ENCODE measurements around the gene P2RY10.

Gene P2RY10

GRCh38 chrX:78945186-78945912, at the start of gene P2RY10:
Gene P2RY10 (plus strand): TSS chrX:78945391. CDS start chrX:78960521, 15,130 bp downstream.
- no peak for DNase-seq (ENCODE audit: low read depth, low spot score)
- Histone ChIP-seq H3K27me3 (ENCODE audit: control insufficient read depth, insufficient read depth, low read length) (no peaks in the 10 kb centered on the region), H3K4me1 (ENCODE audit: control insufficient read depth, insufficient read depth, low read length) (no peaks in the 10 kb centered on the region), H3K27ac (ENCODE audit: low read length) (no peak within 1 kb of the TSS), H3K9me3 (ENCODE audit: control insufficient read depth, insufficient read depth, low read length) (no peaks in the 10 kb centered on the region), H3K4me3 (ENCODE audit: low read length) (no peak within 1 kb of the TSS), H3K36me3 (ENCODE audit: control insufficient read depth, insufficient read depth, low read length) (no peaks in the 10 kb centered on the region)
- no CpG with 5 or more reads among the region's 5 CpGs for WGBS (ENCODE audit: insufficient coverage, insufficient read length)

GRCh38 chrX:78922754-78923153, 22.4 kb upstream of the P2RY10 start:
- Histone ChIP-seq H3K27ac (ENCODE audit: low read length) (no peak overlapping the region), H3K36me3 (ENCODE audit: control insufficient read depth, insufficient read depth, low read length) (no peaks in the 10 kb centered on the region), H3K27me3 (ENCODE audit: control insufficient read depth, insufficient read depth, low read length) (no peaks in the 10 kb centered on the region), H3K4me1 (ENCODE audit: control insufficient read depth, insufficient read depth, low read length) (no peaks in the 10 kb centered on the region), H3K4me3 (ENCODE audit: low read length) (no peak overlapping the region), H3K9me3 (ENCODE audit: control insufficient read depth, insufficient read depth, low read length) (no peaks in the 10 kb centered on the region)
- WGBS (ENCODE audit: insufficient coverage, insufficient read length) = no CpG with 5 or more reads among the region's 1 CpG
- DNase-seq (ENCODE audit: low read depth, low spot score) = no peak

GRCh38 chrX:78923198-78924015, 21.8 kb upstream of the P2RY10 start:
- H3K4me3 ChIP-seq (ENCODE audit: low read length) = no peak overlapping the region
- H3K27ac ChIP-seq (ENCODE audit: low read length) = no peak overlapping the region
- no peaks in the 10 kb centered on the region for H3K36me3 ChIP-seq (ENCODE audit: control insufficient read depth, insufficient read depth, low read length)
- no peak for DNase-seq (ENCODE audit: low read depth, low spot score)
- WGBS (ENCODE audit: insufficient coverage, insufficient read length) = no CpG with 5 or more reads among the region's 3 CpGs
- no peaks in the 10 kb centered on the region for H3K27me3 ChIP-seq (ENCODE audit: control insufficient read depth, insufficient read depth, low read length)
- no peaks in the 10 kb centered on the region for H3K4me1 ChIP-seq (ENCODE audit: control insufficient read depth, insufficient read depth, low read length)
- H3K9me3 ChIP-seq (ENCODE audit: control insufficient read depth, insufficient read depth, low read length) = no peaks in the 10 kb centered on the region

GRCh38 chrX:78931814-78932213, 13.4 kb upstream of the P2RY10 start:
- Histone ChIP-seq H3K27ac (ENCODE audit: low read length) (no peak overlapping the region), H3K36me3 (ENCODE audit: control insufficient read depth, insufficient read depth, low read length) (no peaks in the 10 kb centered on the region), H3K4me3 (ENCODE audit: low read length) (no peak overlapping the region), H3K9me3 (ENCODE audit: control insufficient read depth, insufficient read depth, low read length) (no peaks in the 10 kb centered on the region), H3K27me3 (ENCODE audit: control insufficient read depth, insufficient read depth, low read length) (no peaks in the 10 kb centered on the region), H3K4me1 (ENCODE audit: control insufficient read depth, insufficient read depth, low read length) (no peaks in the 10 kb centered on the region)
- no CpG with 5 or more reads among the region's 1 CpG for WGBS (ENCODE audit: insufficient coverage, insufficient read length)
- DNase-seq (ENCODE audit: low read depth, low spot score) = no peak

GRCh38 chrX:78934866-78935265, 10.3 kb upstream of the P2RY10 start:
- no peak for DNase-seq (ENCODE audit: low read depth, low spot score)
- no peak overlapping the region for H3K27ac ChIP-seq (ENCODE audit: low read length)
- H3K4me1 ChIP-seq (ENCODE audit: control insufficient read depth, insufficient read depth, low read length) = no peaks in the 10 kb centered on the region
- no peaks in the 10 kb centered on the region for H3K27me3 ChIP-seq (ENCODE audit: control insufficient read depth, insufficient read depth, low read length)
- no CpG with 5 or more reads among the region's 7 CpGs for whole genome bisulfite sequencing (ENCODE audit: insufficient coverage, insufficient read length)
- no peaks in the 10 kb centered on the region for H3K9me3 ChIP-seq (ENCODE audit: control insufficient read depth, insufficient read depth, low read length)
- no peak overlapping the region for H3K4me3 ChIP-seq (ENCODE audit: low read length)
- no peaks in the 10 kb centered on the region for H3K36me3 ChIP-seq (ENCODE audit: control insufficient read depth, insufficient read depth, low read length)

- no peak for DNase-seq (ENCODE audit: low read depth, low spot score)
- no peaks in the 10 kb centered on the region for H3K36me3 ChIP-seq (ENCODE audit: control insufficient read depth, insufficient read depth, low read length)
- H3K9me3 ChIP-seq (ENCODE audit: control insufficient read depth, insufficient read depth, low read length) = no peaks in the 10 kb centered on the region
- no peak overlapping the region for H3K4me3 ChIP-seq (ENCODE audit: low read length)
- no peaks in the 10 kb centered on the region for H3K4me1 ChIP-seq (ENCODE audit: control insufficient read depth, insufficient read depth, low read length)
- WGBS (ENCODE audit: insufficient coverage, insufficient read length) = no CpG with 5 or more reads among the region's 3 CpGs
- no peak overlapping the region for H3K27ac ChIP-seq (ENCODE audit: low read length)
- no peaks in the 10 kb centered on the region for H3K27me3 ChIP-seq (ENCODE audit: control insufficient read depth, insufficient read depth, low read length)
Measured at GRCh38 chrX:78944351-78944750, 840 bp upstream of the P2RY10 start.

- H3K27me3 ChIP-seq (ENCODE audit: control insufficient read depth, insufficient read depth, low read length) = no peaks in the 10 kb centered on the region
- no peak overlapping the region for H3K4me3 ChIP-seq (ENCODE audit: low read length)
- no CpG with 5 or more reads among the region's 1 CpG for WGBS (ENCODE audit: insufficient coverage, insufficient read length)
- no peak overlapping the region for H3K27ac ChIP-seq (ENCODE audit: low read length)
- no peak for DNase-seq (ENCODE audit: low read depth, low spot score)
- H3K9me3 ChIP-seq (ENCODE audit: control insufficient read depth, insufficient read depth, low read length) = no peaks in the 10 kb centered on the region
- H3K4me1 ChIP-seq (ENCODE audit: control insufficient read depth, insufficient read depth, low read length) = no peaks in the 10 kb centered on the region
- no peaks in the 10 kb centered on the region for H3K36me3 ChIP-seq (ENCODE audit: control insufficient read depth, insufficient read depth, low read length)
Measured at GRCh38 chrX:78946178-78946931, 1.2 kb downstream of the P2RY10 start.

- no peak for DNase-seq (ENCODE audit: low read depth, low spot score)
- no CpG with 5 or more reads among the region's 3 CpGs for WGBS (ENCODE audit: insufficient coverage, insufficient read length)
- H3K27ac ChIP-seq (ENCODE audit: low read length) = no peak overlapping the region
- no peaks in the 10 kb centered on the region for H3K4me1 ChIP-seq (ENCODE audit: control insufficient read depth, insufficient read depth, low read length)
- no peaks in the 10 kb centered on the region for H3K9me3 ChIP-seq (ENCODE audit: control insufficient read depth, insufficient read depth, low read length)
- H3K4me3 ChIP-seq (ENCODE audit: low read length) = no peak overlapping the region
- no peaks in the 10 kb centered on the region for H3K27me3 ChIP-seq (ENCODE audit: control insufficient read depth, insufficient read depth, low read length)
- no peaks in the 10 kb centered on the region for H3K36me3 ChIP-seq (ENCODE audit: control insufficient read depth, insufficient read depth, low read length)
Measured at GRCh38 chrX:78950009-78950835, 5.0 kb downstream of the P2RY10 start.

GRCh38 chrX:78957049-78957767, 12.0 kb downstream of the P2RY10 start:
- H3K36me3 ChIP-seq (ENCODE audit: control insufficient read depth, insufficient read depth, low read length) = no peaks in the 10 kb centered on the region
- H3K9me3 ChIP-seq (ENCODE audit: control insufficient read depth, insufficient read depth, low read length) = no peaks in the 10 kb centered on the region
- no peaks in the 10 kb centered on the region for H3K4me1 ChIP-seq (ENCODE audit: control insufficient read depth, insufficient read depth, low read length)
- H3K4me3 ChIP-seq (ENCODE audit: low read length) = no peak overlapping the region
- H3K27me3 ChIP-seq (ENCODE audit: control insufficient read depth, insufficient read depth, low read length) = no peaks in the 10 kb centered on the region
- DNase-seq (ENCODE audit: low read depth, low spot score) = no peak
- WGBS (ENCODE audit: insufficient coverage, insufficient read length) = no CpG with 5 or more reads among the region's 2 CpGs
- no peak overlapping the region for H3K27ac ChIP-seq (ENCODE audit: low read length)
